B cell (primary cell): ENCODE results near the gene PPP1R3E. TPM values are rescaled to one million over a fixed set of nuclear protein-coding genes. Genes with fewer than 3 reads are reported as not detected.

Source experiments
- ATAC-seq: fragments of 200-7000 bp; cut with Tn5 transposase; one replicate; pipeline ENCODE4 v1.10.0; 2021; ENCODE audit warnings: low read depth, mild to moderate bottlenecking, moderate number of reproducible peaks, moderate library complexity
- CTCF ChIA-PET: fragments of 350-600 bp; sonication (Branson Sonifier 250); formaldehyde crosslinking; loops from one replicate; lab custom pipeline; 2021; ENCODE audit warnings: antibody characterized with exemption, inconsistent platforms; lab: Charles Lee
- POLR2A ChIA-PET: fragments of 350-600 bp; sonication (Branson Sonifier 250); formaldehyde crosslinking; loops from one replicate; lab custom pipeline; 2021; ENCODE audit warnings: antibody characterized with exemption; lab: Charles Lee
- DNase-seq: peaks from one replicate; pipeline ENCODE4 v3.0.0; 2013
- H2AFZ ChIP-seq: 2 replicates; pipeline ENCODE4 v1.6.1; 2012; ENCODE audit warnings: mild to moderate bottlenecking, low read depth, low read length; ENCODE audit not compliant: insufficient read depth, poor library complexity, severe bottlenecking
- H3K27ac ChIP-seq, 2 donors: 1 replicate in 1 of 2; 2 replicates in 1 of 2; pipeline ENCODE4 v1.5.1; 2012 to 2013; ENCODE audit warnings: low read length in 2 of 2, mild to moderate bottlenecking in 2 of 2, moderate library complexity in 1 of 2
- H3K27me3 ChIP-seq, 4 experiments: fragments of 200-600 bp in 1 of 4; sonication (generic) in 1 of 4; replicated peaks in 1 of 4; 1 replicate in 2 of 4; 2 replicates in 2 of 4; pipeline versions ENCODE4 v1.6.1 to v1.7.0; 2013 to 2016; ENCODE audit warnings: low read length in 3 of 4, mild to moderate bottlenecking in 2 of 4, mixed read lengths in 1 of 4, moderate library complexity in 1 of 4; ENCODE audit not compliant: insufficient read depth in 4 of 4, control insufficient read depth in 3 of 4; ENCODE audit errors: control extremely low read depth in 1 of 4
- H3K36me3 ChIP-seq, 2 experiments: replicated peaks in 1 of 2; 1 replicate in 1 of 2; 2 replicates in 1 of 2; pipeline versions ENCODE4 v1.6.1 to v1.7.1; 2013; ENCODE audit warnings: low read length in 1 of 2; ENCODE audit not compliant: insufficient read depth in 2 of 2, control insufficient read depth in 1 of 2; ENCODE audit errors: control extremely low read depth in 1 of 2, extremely low read depth in 1 of 2
- H3K4me1 ChIP-seq, 2 donors: fragments of 200-600 bp in 1 of 2; sonication (generic) in 1 of 2; 1 replicate in 1 of 2; 2 replicates in 1 of 2; pipeline versions ENCODE4 v1.5.1 to v1.6.1; 2013 to 2017; ENCODE audit warnings: low read length in 2 of 2; ENCODE audit not compliant: control insufficient read depth in 2 of 2, insufficient read depth in 2 of 2
- H3K4me2 ChIP-seq: replicated peaks from 2 replicates; pipeline ENCODE3; 2012; ENCODE audit warnings: mild to moderate bottlenecking, low read depth, low read length; ENCODE audit not compliant: poor library complexity, severe bottlenecking
- H3K4me3 ChIP-seq, 5 experiments: fragments of 200-600 bp in 1 of 5; sonication (generic) in 1 of 5; 1 replicate in 3 of 5; 2 replicates in 2 of 5; pipeline versions ENCODE4 v1.5.1 to v1.7.0; 2011 to 2016; ENCODE audit warnings: low read length in 4 of 5, mild to moderate bottlenecking in 4 of 5, low read depth in 2 of 5, control low read depth in 1 of 5, moderate library complexity in 1 of 5; ENCODE audit not compliant: insufficient read depth in 1 of 5; ENCODE audit errors: control extremely low read depth in 1 of 5, extremely low read depth in 1 of 5
- H3K79me2 ChIP-seq: fragments of 200-600 bp; sonication (generic); one replicate; pipeline ENCODE4 v1.6.0; 2016; ENCODE audit warnings: low read length; ENCODE audit not compliant: control insufficient read depth, insufficient read depth
- H3K9ac ChIP-seq: fragments of 200-600 bp; sonication (generic); 2 replicates; pipeline ENCODE4 v1.6.1; 2017; ENCODE audit warnings: mild to moderate bottlenecking, low read length, moderate library complexity
- H3K9me3 ChIP-seq, 3 donors: one replicate each; pipeline versions ENCODE4 v1.6.1 to v1.7.1; 2013; ENCODE audit warnings: low read length in 2 of 3; ENCODE audit not compliant: control insufficient read depth in 2 of 3, insufficient read depth in 1 of 3; ENCODE audit errors: control extremely low read depth in 1 of 3
- H4K20me1 ChIP-seq: 2 replicates; pipeline ENCODE4 v1.6.0; 2012; ENCODE audit warnings: mild to moderate bottlenecking, low read length; ENCODE audit not compliant: insufficient read depth, control insufficient read depth, poor library complexity, severe bottlenecking
- H3K27ac Mint-ChIP-seq: one replicate; pipeline ENCODE4 v1.8.0; 2021; ENCODE audit warnings: mixed read lengths
- H3K27me3 Mint-ChIP-seq: one replicate; pipeline ENCODE4 v1.8.0; 2021; ENCODE audit warnings: mixed read lengths
- H3K4me1 Mint-ChIP-seq: one replicate; pipeline ENCODE4 v1.8.0; 2021; ENCODE audit warnings: mixed read lengths
- H3K4me3 Mint-ChIP-seq: one replicate; pipeline ENCODE4 v1.8.0; 2021; ENCODE audit warnings: mixed read lengths
- H3K9me3 Mint-ChIP-seq: one replicate; pipeline ENCODE4 v1.8.0; 2022; ENCODE audit warnings: mixed read lengths; ENCODE audit not compliant: insufficient read depth
- CTCF ChIP-seq: fragments of 200-600 bp; IDR thresholded peaks from one replicate; pipeline ENCODE4 v1.8.0; 2022; ENCODE audit warnings: antibody characterized with exemption, mild to moderate bottlenecking
- EZH2 ChIP-seq: IDR thresholded peaks from 2 replicates; pipeline ENCODE4 v1.6.1; 2012; ENCODE audit warnings: borderline replicate concordance, low read depth, mild to moderate bottlenecking, moderate library complexity, low read length; ENCODE audit not compliant: insufficient read depth, poor library complexity, severe bottlenecking
- WGBS: methylation state at CpG from one replicate; pipeline ENCODE4 v1.1.5; 2013; ENCODE audit warnings: missing lambda C conversion rate; ENCODE audit not compliant: insufficient coverage; 5-methylcytosine and 5-hydroxymethylcytosine counted together
- intact Hi-C: fragments of 100-400 bp; cut with micrococcal nuclease; formaldehyde crosslinking; loops from one replicate; pipeline ENCODE4 v1.10.0; 2022
- polyA plus RNA-seq: library from polyadenylated mRNA; depleted of rRNA; stranded (reverse); fragments of >200 nt; gene quantifications from 2 replicates; pipeline ENCODE4 v1.2.3, GENCODE V29; 2012
- total RNA-seq, 2 donors: library from RNA; stranded (reverse); fragments of 120-200 nt in 1 of 2; gene quantifications; 1 replicate in 1 of 2; 2 replicates in 1 of 2; pipeline versions ENCODE4 v1.2.3 to v1.2.4, GENCODE V29; 2013 to 2022

Gene PPP1R3E
- total and polyA plus RNA-seq, 2 donors (not counting 1 experiment from before 2014, with no cell fraction given), result 56.9 to 76.7 TPM

- no peak overlapping the region for H3K9ac ChIP-seq
- no peak overlapping the region for H3K4me3 ChIP-seq
- Mint-ChIP-seq H3K27me3 (no peaks in the 10 kb centered on the region), H3K9me3 (no peaks in the 10 kb centered on the region), H3K27ac (no peak overlapping the region), H3K4me3 (no peak overlapping the region), H3K4me1 (peaks cover 35% of the 10 kb centered on the region)
- 96% methylated on average over 14 of the region's 18 CpGs for WGBS
- H3K4me1 ChIP-seq, result peaks cover 21 to 24% of the 10 kb centered on the region in 2 donors
- H3K9me3 ChIP-seq, result no peaks in the 10 kb centered on the region
- no peaks in the 10 kb centered on the region for H3K27me3 ChIP-seq
- no peak for TF ChIP-seq CTCF
- no peak for TF ChIP-seq EZH2
- H3K36me3 ChIP-seq, result peaks cover 7 to 32% of the 10 kb centered on the region in 2 experiments
- ChIA-PET CTCF (interaction anchor here (1.1 to 6.7 kb wide), 5 partner anchors 22 to 239 kb away, joined by 3 to 56 read pairs (median 21); partner anchors contain the start of gene PPP1R3E), POLR2A (interaction anchor here (4.4 kb wide), 1 partner anchor 22 kb away, joined by 84 read pairs; the partner anchor contains the start of gene PPP1R3E)
- DNase-seq (no peak), ATAC-seq (no peak)
- H4K20me1 ChIP-seq, result peaks cover 13% of the 10 kb centered on the region
- H3K27ac ChIP-seq, result no peak overlapping the region
- no peak overlapping the region for H3K4me2 ChIP-seq
- no peak overlapping the region for H2AFZ ChIP-seq
- H3K79me2 ChIP-seq, result peaks cover 15% of the 10 kb centered on the region
- intact Hi-C loops, result no loop called here
These were observed 21.3 kb upstream of the PPP1R3E start for GRCh38 chr14:23323838-23324454.
